ENCODE results near the gene DIP2C. TPM values are rescaled to one million over a fixed set of nuclear protein-coding genes. Genes with fewer than 3 reads are reported as not detected.
A peak's percentile ranks its signal among the peaks of the same experiment; 100 is the strongest.

Gene DIP2C
- total RNA-seq, 6 experiments from 2014 or later, result 23.2 to 28.9 (median 26.3) TPM

GRCh38 chr10:335151-335800, 354.2 kb downstream of the DIP2C start:
- no peak overlapping the region for H3K4me3 Mint-ChIP-seq
- DNase-seq, result no peak
- TF ChIP-seq CTCF (IDR thresholded peaks at IDR 0.05), result no peak
- H3K27me3 Mint-ChIP-seq (ENCODE audit: insufficient read depth), result peaks cover 2% of the 10 kb centered on the region
- no peak overlapping the region for H3K27ac Mint-ChIP-seq
- H3K4me1 Mint-ChIP-seq (ENCODE audit: low read depth), result peaks cover 18% of the 10 kb centered on the region
- H3K9me3 Mint-ChIP-seq, result no peaks in the 10 kb centered on the region
- peaks cover 49% of the 10 kb centered on the region for H3K36me3 Mint-ChIP-seq (ENCODE audit: low read depth)

- Mint-ChIP-seq H3K9me3 (no peaks in the 10 kb centered on the region), H3K36me3 (ENCODE audit: low read depth) (peaks cover 35% of the 10 kb centered on the region), H3K27ac (no peak overlapping the region), H3K4me1 (ENCODE audit: low read depth) (peaks cover 29% of the 10 kb centered on the region), H3K4me3 (no peak overlapping the region), H3K27me3 (ENCODE audit: insufficient read depth) (peaks cover 6% of the 10 kb centered on the region; the same call in 1 of the 2 replicates)
- TF ChIP-seq CTCF (IDR thresholded peaks at IDR 0.05), result no peak
- no peak for DNase-seq
These were observed 358.3 kb downstream of the DIP2C start for GRCh38 chr10:331186-331585.

- Mint-ChIP-seq H3K4me3 (peak overlapping the region; percentile 87), H3K9me3 (no peaks in the 10 kb centered on the region), H3K27ac (peak overlapping the region; percentile 94), H3K4me1 (ENCODE audit: low read depth) (peaks cover 27% of the 10 kb centered on the region), H3K36me3 (ENCODE audit: low read depth) (peaks cover 37% of the 10 kb centered on the region), H3K27me3 (ENCODE audit: insufficient read depth) (peaks cover 6% of the 10 kb centered on the region; the same call in 1 of the 2 replicates)
- peak; percentile 93 for DNase-seq
- peak; percentile 3; the same call in 1 of the 2 replicates for TF ChIP-seq CTCF (IDR thresholded peaks at IDR 0.05)
These were observed 359.9 kb downstream of the DIP2C start for GRCh38 chr10:329361-330099.

- Mint-ChIP-seq H3K4me1 (ENCODE audit: low read depth) (peaks cover 41% of the 10 kb centered on the region), H3K27me3 (ENCODE audit: insufficient read depth) (peaks cover 6% of the 10 kb centered on the region), H3K4me3 (peak overlapping the region; percentile 87; the same call in 1 of the 2 replicates), H3K9me3 (no peaks in the 10 kb centered on the region), H3K27ac (peak overlapping the region; percentile 94), H3K36me3 (ENCODE audit: low read depth) (peaks cover 36% of the 10 kb centered on the region)
- no peak for DNase-seq
- no peak for TF ChIP-seq CTCF (IDR thresholded peaks at IDR 0.05)
These were observed 361.3 kb downstream of the DIP2C start for GRCh38 chr10:327889-328852.

- Mint-ChIP-seq H3K27me3 (ENCODE audit: insufficient read depth) (peaks cover 6% of the 10 kb centered on the region), H3K27ac (no peak overlapping the region), H3K9me3 (no peaks in the 10 kb centered on the region), H3K36me3 (ENCODE audit: low read depth) (peaks cover 36% of the 10 kb centered on the region), H3K4me1 (ENCODE audit: low read depth) (peaks cover 41% of the 10 kb centered on the region), H3K4me3 (no peak overlapping the region)
- no peak for DNase-seq
- TF ChIP-seq CTCF (IDR thresholded peaks at IDR 0.05), result no peak
These were observed 362.4 kb downstream of the DIP2C start for GRCh38 chr10:326894-327635.

All from HFFc6 (cell line).